Left ventricle myocardium inferior (tissue), 1 donor: ENCODE data around the gene SIRT2. TPM values are rescaled to one million over a fixed set of nuclear protein-coding genes. Genes with fewer than 3 reads are reported as not detected.

Experiments
- DNase-seq: peaks from one replicate; pipeline ENCODE4 v3.0.0-alpha.2; 2020
- H3K27ac ChIP-seq: fragments of 200-600 bp; replicated peaks from 2 replicates; pipeline ENCODE4 v1.8.0; 2021
- H3K27me3 ChIP-seq: fragments of 200-600 bp; 2 replicates; pipeline ENCODE4 v1.8.0; 2021; ENCODE audit warnings: low read depth
- H3K36me3 ChIP-seq: fragments of 200-600 bp; 2 replicates; pipeline ENCODE4 v1.8.0; 2021
- H3K4me1 ChIP-seq: fragments of 200-600 bp; 2 replicates; pipeline ENCODE4 v1.8.0; 2021
- H3K4me3 ChIP-seq: fragments of 200-600 bp; 2 replicates; pipeline ENCODE4 v1.8.0; 2021; ENCODE audit warnings: mild to moderate bottlenecking, moderate library complexity
- H3K9me3 ChIP-seq: fragments of 200-600 bp; replicated peaks from 2 replicates; pipeline ENCODE4 v1.8.0; 2021
- intact Hi-C: fragments of 100-400 bp; cut with micrococcal nuclease; formaldehyde crosslinking; loops from one replicate; pipeline ENCODE4 v1.11.0; 2022
- total RNA-seq: library from RNA; stranded (reverse); fragmentation: NEBNext Ultra II Directional; extraction: Animal tissue kit (Norgen Biotek cat#: 25700); gene quantifications from one replicate; pipeline ENCODE4 v1.2.1, GENCODE V29; 2021
- TF ChIP-seq, protein P1 (sequence below): fragments of 200-600 bp; IDR thresholded peaks from 2 replicates; pipeline ENCODE4 v1.8.0; 2021; ENCODE audit warnings: antibody characterized with exemption, mild to moderate bottlenecking, borderline replicate concordance
- donor health status: DM: no; HTN: yes; CAD: no; lungs with severe emphysema.

SIRT2 gene
- total RNA-seq, 1 donor from 2014 or later: 99.0 TPM

GRCh38 chr19:38869836-38870607 is 29.4 kb downstream of the SIRT2 start:
- H3K4me1 ChIP-seq: peaks cover 20% of the 10 kb centered on the region
- TF ChIP-seq, protein P1, sequence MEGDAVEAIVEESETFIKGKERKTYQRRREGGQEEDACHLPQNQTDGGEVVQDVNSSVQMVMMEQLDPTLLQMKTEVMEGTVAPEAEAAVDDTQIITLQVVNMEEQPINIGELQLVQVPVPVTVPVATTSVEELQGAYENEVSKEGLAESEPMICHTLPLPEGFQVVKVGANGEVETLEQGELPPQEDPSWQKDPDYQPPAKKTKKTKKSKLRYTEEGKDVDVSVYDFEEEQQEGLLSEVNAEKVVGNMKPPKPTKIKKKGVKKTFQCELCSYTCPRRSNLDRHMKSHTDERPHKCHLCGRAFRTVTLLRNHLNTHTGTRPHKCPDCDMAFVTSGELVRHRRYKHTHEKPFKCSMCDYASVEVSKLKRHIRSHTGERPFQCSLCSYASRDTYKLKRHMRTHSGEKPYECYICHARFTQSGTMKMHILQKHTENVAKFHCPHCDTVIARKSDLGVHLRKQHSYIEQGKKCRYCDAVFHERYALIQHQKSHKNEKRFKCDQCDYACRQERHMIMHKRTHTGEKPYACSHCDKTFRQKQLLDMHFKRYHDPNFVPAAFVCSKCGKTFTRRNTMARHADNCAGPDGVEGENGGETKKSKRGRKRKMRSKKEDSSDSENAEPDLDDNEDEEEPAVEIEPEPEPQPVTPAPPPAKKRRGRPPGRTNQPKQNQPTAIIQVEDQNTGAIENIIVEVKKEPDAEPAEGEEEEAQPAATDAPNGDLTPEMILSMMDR: peak; percentile 89
- no peaks in the 10 kb centered on the region for H3K27me3 ChIP-seq
- peak overlapping the region; percentile 69 for H3K4me3 ChIP-seq
- intact Hi-C loops: no loop called here
- DNase-seq: peak; percentile 89
- H3K27ac ChIP-seq: peak overlapping the region; percentile 70
- no peaks in the 10 kb centered on the region for H3K9me3 ChIP-seq
- H3K36me3 ChIP-seq: no peaks in the 10 kb centered on the region

GRCh38 chr19:38869160-38869835 is 30.1 kb downstream of the SIRT2 start:
- DNase-seq: no peak
- TF ChIP-seq, protein P1: no peak

DNA sequence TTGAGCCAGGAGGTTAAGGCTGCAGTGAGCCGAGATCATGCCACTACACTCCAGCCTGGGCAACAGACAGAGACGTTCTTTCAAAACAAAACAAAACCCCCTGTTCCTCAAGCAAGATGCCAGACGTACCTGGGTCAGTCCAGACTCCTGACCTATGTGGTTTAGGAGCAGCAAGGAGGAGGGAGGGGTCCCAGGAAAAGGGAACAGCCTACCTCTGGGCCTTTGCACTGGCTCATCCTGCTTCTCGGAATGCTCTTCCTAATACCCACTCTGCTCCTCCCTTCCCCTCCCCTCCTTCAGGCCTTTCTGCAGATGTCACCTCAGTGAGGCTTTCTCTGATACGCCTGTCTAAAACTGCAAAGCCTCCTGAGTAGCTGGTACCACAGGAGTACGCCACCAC is 30.9 kb downstream of the SIRT2 start:
- TF ChIP-seq, protein P1: no peak
- no peaks in the 10 kb centered on the region for H3K36me3 ChIP-seq
- intact Hi-C loops: no loop called here
- H3K9me3 ChIP-seq: no peaks in the 10 kb centered on the region
- H3K4me3 ChIP-seq: no peak overlapping the region
- no peaks in the 10 kb centered on the region for H3K27me3 ChIP-seq
- peaks cover 30% of the 10 kb centered on the region for H3K4me1 ChIP-seq
- no peak overlapping the region for H3K27ac ChIP-seq
- DNase-seq: no peak

More at GRCh38 chr19:38869160-38869835, 30.1 kb downstream of the SIRT2 start:
- Histone ChIP-seq H3K4me1 (peaks cover 26% of the 10 kb centered on the region), H3K27ac (peak overlapping the region; percentile 70), H3K4me3 (peak overlapping the region; percentile 69), H3K36me3 (no peaks in the 10 kb centered on the region), H3K27me3 (no peaks in the 10 kb centered on the region), H3K9me3 (no peaks in the 10 kb centered on the region)
- intact Hi-C loops: no loop called here

DNA sequence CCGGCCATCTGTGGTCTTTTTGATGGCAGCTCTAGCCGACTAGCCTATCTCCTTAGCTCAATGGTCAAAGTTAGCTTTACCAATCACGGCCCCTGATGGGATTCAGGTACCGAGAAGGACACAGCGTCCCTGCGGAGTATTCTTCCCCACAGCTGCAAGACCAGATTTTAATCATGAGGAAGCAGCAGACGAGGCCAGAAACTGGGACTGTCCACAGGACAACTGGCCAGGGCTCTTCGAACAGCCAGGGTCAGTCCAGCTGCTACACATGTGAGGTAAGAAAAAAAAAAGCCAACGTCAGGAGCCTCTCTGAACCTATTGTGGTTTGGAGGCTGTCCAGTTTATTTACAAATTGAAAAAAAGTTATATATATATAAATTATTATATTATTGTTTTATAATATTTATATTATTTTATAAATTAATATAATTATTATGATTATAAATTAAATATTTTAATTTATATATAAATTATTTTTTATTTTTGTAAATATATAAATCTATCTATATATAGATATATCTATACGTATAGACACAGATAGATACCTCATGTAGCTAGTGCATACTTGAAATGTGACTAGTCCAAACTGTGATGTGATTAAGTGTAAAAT is 32.1 kb downstream of the SIRT2 start:
- TF ChIP-seq, protein P1: no peak
- H3K4me1 ChIP-seq: peaks cover 42% of the 10 kb centered on the region
- H3K27me3 ChIP-seq: no peaks in the 10 kb centered on the region
- no peak overlapping the region for H3K4me3 ChIP-seq
- intact Hi-C loops: no loop called here
- no peak overlapping the region for H3K27ac ChIP-seq
- H3K9me3 ChIP-seq: no peaks in the 10 kb centered on the region
- H3K36me3 ChIP-seq: no peaks in the 10 kb centered on the region
- no peak for DNase-seq

DNA sequence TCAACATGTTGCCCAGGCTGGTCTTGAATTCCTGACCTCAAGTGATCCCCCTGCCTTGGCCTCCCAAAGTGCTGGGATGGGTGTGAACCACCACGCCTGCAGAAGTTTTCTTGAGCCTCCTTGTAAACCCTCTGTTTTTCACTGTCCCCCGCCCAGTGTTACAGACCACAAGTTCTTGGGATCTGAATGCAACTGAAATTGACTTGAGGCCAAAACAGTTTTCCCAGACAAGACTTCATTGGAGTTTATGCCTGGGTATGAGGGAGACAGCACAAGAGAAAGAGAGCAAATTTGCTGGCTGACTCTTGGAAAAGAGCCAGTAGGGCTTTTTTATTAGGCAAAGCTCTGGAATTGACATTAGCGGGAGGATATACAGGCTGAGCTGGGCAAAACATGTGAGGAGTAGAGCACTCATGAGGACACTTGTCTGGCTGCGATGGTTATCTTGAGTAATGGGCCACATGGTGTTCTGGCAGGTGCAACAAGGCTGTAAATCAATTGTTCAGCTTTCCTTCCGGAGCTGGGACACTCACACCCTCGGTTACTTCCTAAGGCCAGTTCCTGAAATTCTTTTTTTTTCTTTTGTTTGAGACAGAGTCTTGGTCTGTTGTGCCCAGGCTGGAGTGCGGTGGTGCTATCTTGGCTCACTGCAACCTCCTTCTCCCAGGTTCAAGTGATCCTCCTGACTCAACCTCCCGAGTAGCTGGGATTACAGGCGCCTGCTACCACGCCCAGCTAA is 36.9 kb downstream of the SIRT2 start:
- DNase-seq: no peak
- intact Hi-C loops: no loop called here
- H3K4me1 ChIP-seq: peaks cover 30% of the 10 kb centered on the region

More for the DNA sequence above, 36.9 kb downstream of the SIRT2 start:
- Histone ChIP-seq H3K27ac (peak overlapping the region; percentile 83), H3K36me3 (no peaks in the 10 kb centered on the region), H3K4me3 (no peak overlapping the region), H3K9me3 (no peaks in the 10 kb centered on the region), H3K27me3 (no peaks in the 10 kb centered on the region)
- TF ChIP-seq, protein P1: no peak
